ENCODE measurements around the gene GREM2.

The GREM2 gene

GRCh38 chr1:240635466-240636256, 23.7 kb upstream of the GREM2 start:
- H3K9me2 ChIP-seq (ENCODE audit: low read depth, low read length): no peaks in the 10 kb centered on the region
- no peaks in the 10 kb centered on the region for H3K9me3 ChIP-seq (ENCODE audit: low read length)
- no peaks in the 10 kb centered on the region for H3K79me2 ChIP-seq (ENCODE audit: insufficient read depth, low read length)
- TF ChIP-seq EZH2 (IDR thresholded peaks at IDR 0.05; ENCODE audit: borderline replicate concordance, low read length): no peak
- TF ChIP-seq CTCF (IDR thresholded peaks at IDR 0.05; ENCODE audit: low read length): no peak
- H3K36me3 ChIP-seq (ENCODE audit: insufficient read depth, low read length): no peaks in the 10 kb centered on the region
- no peaks in the 10 kb centered on the region for H3K27me3 ChIP-seq (ENCODE audit: insufficient read depth, low read length)
- H3K9ac ChIP-seq (ENCODE audit: low read length): no peak overlapping the region
- no peaks in the 10 kb centered on the region for H3K4me1 ChIP-seq (ENCODE audit: insufficient read depth, low read length, severe bottlenecking)
- no peak overlapping the region for H3K4me3 ChIP-seq (ENCODE audit: low read depth, low read length, poor library complexity, severe bottlenecking)
- H3K4me2 ChIP-seq (ENCODE audit: low read length): no peak overlapping the region
- no peaks in the 10 kb centered on the region for H3F3A ChIP-seq (ENCODE audit: insufficient read depth, low read length)
- H3K27ac ChIP-seq (ENCODE audit: low read depth, low read length, poor library complexity, severe bottlenecking): no peak overlapping the region
- no peaks in the 10 kb centered on the region for H4K20me1 ChIP-seq (ENCODE audit: insufficient read depth, low read length)
- no peak overlapping the region for H2AFZ ChIP-seq (ENCODE audit: low read length)

GRCh38 chr1:240630409-240630808, 18.5 kb upstream of the GREM2 start:
- H3K27ac ChIP-seq (ENCODE audit: low read depth, low read length, poor library complexity, severe bottlenecking): no peak overlapping the region
- H3K4me2 ChIP-seq (ENCODE audit: low read length): no peak overlapping the region
- H3K79me2 ChIP-seq (ENCODE audit: insufficient read depth, low read length): no peaks in the 10 kb centered on the region
- no peak overlapping the region for H2AFZ ChIP-seq (ENCODE audit: low read length)
- H3K4me1 ChIP-seq (ENCODE audit: insufficient read depth, low read length, severe bottlenecking): no peaks in the 10 kb centered on the region
- H3K9ac ChIP-seq (ENCODE audit: low read length): no peak overlapping the region
- TF ChIP-seq CTCF (IDR thresholded peaks at IDR 0.05; ENCODE audit: low read length): no peak
- TF ChIP-seq EZH2 (IDR thresholded peaks at IDR 0.05; ENCODE audit: borderline replicate concordance, low read length): no peak
- H3K9me2 ChIP-seq (ENCODE audit: low read depth, low read length): no peaks in the 10 kb centered on the region
- no peaks in the 10 kb centered on the region for H3K36me3 ChIP-seq (ENCODE audit: insufficient read depth, low read length)
- no peak overlapping the region for H3K4me3 ChIP-seq (ENCODE audit: low read depth, low read length, poor library complexity, severe bottlenecking)
- H3F3A ChIP-seq (ENCODE audit: insufficient read depth, low read length): no peaks in the 10 kb centered on the region
- H3K9me3 ChIP-seq (ENCODE audit: low read length): no peaks in the 10 kb centered on the region
- H3K27me3 ChIP-seq (ENCODE audit: insufficient read depth, low read length): no peaks in the 10 kb centered on the region
- no peaks in the 10 kb centered on the region for H4K20me1 ChIP-seq (ENCODE audit: insufficient read depth, low read length)

DNA sequence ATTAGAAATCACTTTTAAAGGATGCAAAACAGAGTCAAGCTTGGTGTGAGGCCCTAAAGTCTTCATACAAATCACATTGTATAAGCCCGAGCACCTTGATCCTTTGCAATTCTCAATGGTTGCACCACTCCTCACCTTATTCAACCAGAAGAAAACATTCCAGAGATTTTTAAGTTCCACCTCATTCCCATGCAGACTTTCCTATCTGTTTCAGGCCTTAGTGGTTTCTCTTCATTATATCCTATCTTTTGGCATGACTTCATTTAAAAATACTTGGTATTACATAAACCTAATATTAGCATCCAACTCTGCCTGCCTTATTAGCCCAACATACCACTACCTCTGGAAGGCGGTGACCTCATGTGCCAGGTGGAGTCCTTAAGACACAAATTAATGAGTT, 9.3 kb upstream of the GREM2 start:
- no peaks in the 10 kb centered on the region for H3K9me2 ChIP-seq (ENCODE audit: low read depth, low read length)
- TF ChIP-seq CTCF (IDR thresholded peaks at IDR 0.05; ENCODE audit: low read length): no peak
- no peak for TF ChIP-seq EZH2 (IDR thresholded peaks at IDR 0.05; ENCODE audit: borderline replicate concordance, low read length)

More for the DNA sequence above, 9.3 kb upstream of the GREM2 start:
- Histone ChIP-seq H3K4me2 (ENCODE audit: low read length) (no peak overlapping the region), H3K9ac (ENCODE audit: low read length) (no peak overlapping the region), H3F3A (ENCODE audit: insufficient read depth, low read length) (no peaks in the 10 kb centered on the region), H3K4me1 (ENCODE audit: insufficient read depth, low read length, severe bottlenecking) (no peaks in the 10 kb centered on the region), H3K4me3 (ENCODE audit: low read depth, low read length, poor library complexity, severe bottlenecking) (no peak overlapping the region), H4K20me1 (ENCODE audit: insufficient read depth, low read length) (no peaks in the 10 kb centered on the region), H3K27me3 (ENCODE audit: insufficient read depth, low read length) (no peaks in the 10 kb centered on the region), H3K9me3 (ENCODE audit: low read length) (no peaks in the 10 kb centered on the region), H2AFZ (ENCODE audit: low read length) (no peak overlapping the region), H3K79me2 (ENCODE audit: insufficient read depth, low read length) (no peaks in the 10 kb centered on the region), H3K27ac (ENCODE audit: low read depth, low read length, poor library complexity, severe bottlenecking) (no peak overlapping the region), H3K36me3 (ENCODE audit: insufficient read depth, low read length) (no peaks in the 10 kb centered on the region)
